Heart left ventricle (tissue), 16 donors: ENCODE data around the gene RBPMS2. TPM values are rescaled to one million over a fixed set of nuclear protein-coding genes. Genes with fewer than 3 reads are reported as not detected.
"Not testable (repeated sequence)": the region's sequence is repeated elsewhere in the genome, so short reads cannot be mapped to it uniquely, and the experiment has no call there.

Experiments
- ATAC-seq, 4 donors: fragments of 200-7000 bp; cut with Tn5 transposase; one replicate each; pipeline ENCODE4 v1.9.1; 2020 to 2022; ENCODE audit warnings: moderate library complexity in 4 of 4, mild to moderate bottlenecking in 3 of 4, moderate number of reproducible peaks in 1 of 4
- DNase-seq, 5 donors: peaks; one replicate each; pipeline ENCODE4 v3.0.0-alpha.2; 2020
- H3K27ac ChIP-seq, 12 donors: fragments of 200-600 bp; sonication (generic) in 4 of 12; one replicate each; pipeline versions ENCODE4 v1.5.0 to v1.8.0; 2016 to 2022; ENCODE audit warnings: mild to moderate bottlenecking in 2 of 12
- H3K27me3 ChIP-seq, 9 donors: fragments of 200-600 bp; sonication (generic) in 2 of 9; one replicate each; pipeline versions ENCODE4 v1.5.1 to v1.8.0; 2016 to 2022; ENCODE audit warnings: mild to moderate bottlenecking in 3 of 9
- H3K36me3 ChIP-seq, 9 donors: fragments of 200-600 bp; sonication (generic) in 2 of 9; one replicate each; pipeline versions ENCODE4 v1.5.0 to v1.8.0; 2018 to 2022; ENCODE audit warnings: mild to moderate bottlenecking in 2 of 9
- H3K4me1 ChIP-seq, 12 donors: fragments of 200-600 bp; sonication (generic) in 4 of 12; one replicate each; pipeline versions ENCODE4 v1.5.0 to v1.8.0; 2016 to 2022; ENCODE audit warnings: mild to moderate bottlenecking in 3 of 12
- H3K4me3 ChIP-seq, 12 donors: fragments of 200-600 bp; sonication (generic) in 4 of 12; one replicate each; pipeline versions ENCODE4 v1.5.0 to v1.8.0; 2017 to 2022; ENCODE audit warnings: mild to moderate bottlenecking in 9 of 12, moderate library complexity in 4 of 12
- H3K9me3 ChIP-seq, 12 donors: fragments of 200-600 bp; sonication (generic) in 4 of 12; one replicate each; pipeline versions ENCODE4 v1.5.0 to v1.8.0; 2016 to 2022; ENCODE audit warnings: mild to moderate bottlenecking in 1 of 12
- POLR2A ChIP-seq, 2 donors: fragments of 450-650 bp; IDR thresholded peaks; one replicate each; pipeline ENCODE4 v1.6.1; 2017; ENCODE audit warnings: antibody characterized with exemption in 2 of 2, mild to moderate bottlenecking in 2 of 2, moderate library complexity in 2 of 2
- WGBS, 4 donors: extraction: QIAGEN DNeasy Blood & Tissue Kit in 2 of 4; methylation state at CpG; one replicate each; pipeline versions ENCODE4 v1.1.5 to v1.1.7; 2013 to 2018; 5-methylcytosine and 5-hydroxymethylcytosine counted together
- intact Hi-C, 10 donors: fragments of 100-400 bp; cut with DNase I; formaldehyde crosslinking; loops; one replicate each; pipeline versions ENCODE4 v1.11.1 to v1.14.2; 2022
- long read RNA-seq, 3 donors: library from polyadenylated mRNA; unstranded; transcript quantifications; one replicate each; pipeline ENCODE4 v2.0.0, GENCODE V29; 2020 to 2021
- polyA plus RNA-seq, 2 donors: library from polyadenylated mRNA; stranded (reverse); fragments of 200-250 nt; gene quantifications; one replicate each; pipeline ENCODE4 v1.2.3, GENCODE V29; 2013
- total RNA-seq, 9 donors: library from RNA; depleted of rRNA in 2 of 9; stranded (reverse); fragments of >200 nt in 2 of 9; fragmentation: NEBNext Ultra II Directional in 3 of 9; extraction: Animal tissue kit (Norgen Biotek cat#: 25700) in 3 of 9; gene quantifications; one replicate each; pipeline versions ENCODE4 v1.1.0 to v1.2.4, GENCODE V29; 2016 to 2023
- TF ChIP-seq, protein P1 (sequence below), 12 donors: fragments of 200-600 bp; sonication (generic) in 4 of 12; IDR thresholded peaks; one replicate each; pipeline versions ENCODE4 v1.5.0 to v1.8.0; 2018 to 2022; ENCODE audit warnings: antibody characterized with exemption in 12 of 12, mild to moderate bottlenecking in 5 of 12
- donor health status: ischemic (EF 13 %, LVEDD 7.1; RV severe dilation, severe dysfunction).
- donor health status: healthy with polysubstance abuse.
- donor health status: DM: no; HTN: yes; CAD: no.
- donor health status: DM: no; HTN: no; CAD: no.
- donor health status: ischemic (EF 25% LVEDD 6.9; RV normal size, moderate dysfunction).
- donor health status: ischemic (EF 25% LVEDD 5.7; RV mildly dilated, moderate dysfunction).
- donor health status: healthy.
- donor health status: DM: yes; HTN: yes; CAD: no.
- donor health status: ischemic (EF 35%, LVEDD 5.7; RV mildly dilated, moderate dysfunction).
- donor health status: nonischemic (EF 11% LVEDD 7.7; RV severe dilation, severe dysfunction).
- donor health status: DM: yes; HTN: yes; CAD: no.
- donor health status: PGD.
- donor health status: ischemic (EF 29% LVEDD 5.4; RV normal size, mild dysfunction).
- donor health status: nonischemic (EF 23%, LVEDD 6.1; RV moderate dilation, normal function).

Gene RBPMS2
- total RNA-seq (100 to 1,000 TPM in 7 of 9 donors, 10 to 100 TPM in 2; 49.8 to 530 (median 189) TPM), polyA plus RNA-seq (100 to 1,000 TPM; 238 to 408 TPM)
- long read RNA-seq, donor 1, transcript RBPMS2-201 (8 exons, 2,008 nt) = major isoform, 27 of 91 reads
- long read RNA-seq, donor 1, partial matches to known transcripts = 19 of 91 reads
- long read RNA-seq, donor 1, other reads (novel, unspliced or antisense) = 44 of 91 reads
- long read RNA-seq, donor 2, transcript RBPMS2-201 (8 exons, 2,008 nt) = major isoform, 10 of 156 reads
- long read RNA-seq, donor 2, partial matches to known transcripts = 137 of 156 reads
- long read RNA-seq, donor 2, other reads (novel, unspliced or antisense) = 9 of 156 reads
- long read RNA-seq, donor 3, transcript RBPMS2-201 (8 exons, 2,008 nt) = major isoform, 47 of 192 reads
- long read RNA-seq, donor 3, partial matches to known transcripts = 135 of 192 reads
- long read RNA-seq, donor 3, other reads (novel, unspliced or antisense) = 10 of 192 reads

DNA sequence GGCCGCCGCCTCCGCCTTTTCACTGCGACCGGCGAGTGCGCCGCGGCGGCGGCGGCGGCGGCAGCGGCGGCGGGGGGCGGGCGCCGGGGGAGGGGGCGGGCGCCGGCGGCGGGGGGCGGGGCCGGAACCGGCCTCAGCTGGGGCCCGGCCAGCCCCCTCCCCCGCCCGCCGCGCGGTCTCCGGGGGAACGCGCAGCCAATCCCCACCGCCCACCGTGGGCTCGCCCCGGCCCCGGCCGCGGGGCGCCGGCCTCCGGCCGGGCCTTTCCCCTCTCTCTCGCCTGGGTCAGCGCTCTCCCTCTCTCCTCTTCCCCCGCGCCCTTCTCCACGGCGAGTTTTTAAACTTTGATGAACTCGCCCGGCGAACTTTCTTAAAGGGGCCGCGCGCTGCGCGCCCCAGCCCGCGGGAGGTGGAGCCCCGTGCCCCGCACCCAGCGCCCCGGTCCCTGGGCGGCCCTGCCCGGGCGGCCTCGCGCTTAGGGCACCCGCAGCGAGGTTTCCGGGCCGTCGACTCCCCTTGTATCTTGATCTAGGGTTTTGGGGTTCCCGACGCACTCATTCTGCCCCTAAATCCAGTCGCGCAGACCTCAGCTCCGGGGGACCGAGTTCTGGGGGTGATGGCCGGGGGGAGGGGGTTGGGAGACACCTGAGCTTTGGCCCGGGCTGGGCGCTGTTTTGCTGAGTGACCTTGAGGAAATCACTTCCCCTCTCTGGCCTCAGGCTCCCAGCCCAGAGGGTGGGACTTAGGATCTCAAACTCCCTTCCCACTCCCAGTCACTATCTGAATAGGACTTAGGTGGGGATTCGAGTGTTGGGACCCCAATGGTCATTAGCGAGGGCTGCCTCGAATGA lies at the start of gene RBPMS2:
TSS of gene RBPMS2 (minus strand) at position 39 of the 851 bp plus-strand sequence. CDS start 270 bp downstream, outside the sequence.
- Histone ChIP-seq H3K4me3 (peak within 1 kb of the TSS; percentile 44 to 97 (median 74)), H3K36me3 (no peaks in the 10 kb centered on the region), H3K27me3 (peaks cover 0 to 27% (median 0%) of the 10 kb centered on the region in 9 donors), H3K27ac (peak within 1 kb of the TSS; percentile 82 to 98 (median 92)), H3K4me1 (peaks cover 0 to 40% (median 8%) of the 10 kb centered on the region in 12 donors), H3K9me3 (no peaks in the 10 kb centered on the region)
- ATAC-seq (peak in 3 of 4 donors; percentile 60 to 70 (median 67)), DNase-seq (peak; percentile 57 to 75 (median 62))
- intact Hi-C loops = loop anchor here in 2 of 10 donors (2.0 kb wide), 3 partner anchors 27 to 35 kb away; no protein-coding TSS in a partner anchor
- no peak for TF ChIP-seq POLR2A (IDR thresholded peaks at IDR 0.05)
- TF ChIP-seq, protein P1, sequence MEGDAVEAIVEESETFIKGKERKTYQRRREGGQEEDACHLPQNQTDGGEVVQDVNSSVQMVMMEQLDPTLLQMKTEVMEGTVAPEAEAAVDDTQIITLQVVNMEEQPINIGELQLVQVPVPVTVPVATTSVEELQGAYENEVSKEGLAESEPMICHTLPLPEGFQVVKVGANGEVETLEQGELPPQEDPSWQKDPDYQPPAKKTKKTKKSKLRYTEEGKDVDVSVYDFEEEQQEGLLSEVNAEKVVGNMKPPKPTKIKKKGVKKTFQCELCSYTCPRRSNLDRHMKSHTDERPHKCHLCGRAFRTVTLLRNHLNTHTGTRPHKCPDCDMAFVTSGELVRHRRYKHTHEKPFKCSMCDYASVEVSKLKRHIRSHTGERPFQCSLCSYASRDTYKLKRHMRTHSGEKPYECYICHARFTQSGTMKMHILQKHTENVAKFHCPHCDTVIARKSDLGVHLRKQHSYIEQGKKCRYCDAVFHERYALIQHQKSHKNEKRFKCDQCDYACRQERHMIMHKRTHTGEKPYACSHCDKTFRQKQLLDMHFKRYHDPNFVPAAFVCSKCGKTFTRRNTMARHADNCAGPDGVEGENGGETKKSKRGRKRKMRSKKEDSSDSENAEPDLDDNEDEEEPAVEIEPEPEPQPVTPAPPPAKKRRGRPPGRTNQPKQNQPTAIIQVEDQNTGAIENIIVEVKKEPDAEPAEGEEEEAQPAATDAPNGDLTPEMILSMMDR (IDR thresholded peaks at IDR 0.05) = no peak
- WGBS, 4 donors = 1 to 2% (median 1%) methylated on average over 42 to 73 of the region's 90 CpGs

GRCh38 chr15:64824929-64825430 lies 49.6 kb upstream of the RBPMS2 start:
- Histone ChIP-seq H3K9me3 (no peaks in the 10 kb centered on the region), H3K4me3 (peak overlapping the region; percentile 6 to 65 (median 51)), H3K36me3 (no peaks in the 10 kb centered on the region), H3K27ac (peak overlapping the region in 3 of 12 donors; percentile 74 to 80 (median 76)), H3K4me1 (peaks cover 3 to 31% (median 22%) of the 10 kb centered on the region in 12 donors), H3K27me3 (peaks cover 0 to 10% (median 0%) of the 10 kb centered on the region in 9 donors)
- DNase-seq (no peak), ATAC-seq (peak in 1 of 4 donors; percentile 3)
- no peak for TF ChIP-seq POLR2A (IDR thresholded peaks at IDR 0.05)
- TF ChIP-seq, protein P1 (IDR thresholded peaks at IDR 0.05) = no peak
- intact Hi-C loops = loop anchor here in 1 of 10 donors (5.0 kb wide), 1 partner anchor 82 kb away; no protein-coding TSS in a partner anchor
- WGBS, 4 donors = 1 to 3% (median 2%) methylated on average over 14 to 17 of the region's 17 CpGs

DNA sequence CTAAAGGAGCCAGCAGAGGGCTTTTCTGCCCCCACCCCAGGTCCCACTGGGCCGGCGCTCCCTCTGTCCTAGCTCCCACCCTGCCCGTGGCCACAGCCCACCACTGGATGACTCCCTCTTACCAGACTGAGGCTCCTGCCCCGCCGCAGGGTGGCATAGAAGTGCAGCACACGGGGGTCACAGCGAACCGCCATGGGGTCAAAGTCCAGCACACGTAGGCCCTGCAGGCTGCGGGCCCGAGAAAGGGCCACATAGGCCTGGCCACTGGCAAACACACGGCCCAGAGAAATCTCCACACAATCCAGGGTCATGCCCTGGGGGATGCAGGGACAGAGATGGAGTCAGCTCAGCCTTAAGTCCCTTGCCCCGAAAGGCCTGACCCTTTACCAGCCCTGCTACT lies 41.1 kb upstream of the RBPMS2 start:
- DNase-seq = no peak
- no peak for ATAC-seq
- H3K27ac ChIP-seq = no peak overlapping the region
- no peaks in the 10 kb centered on the region for H3K9me3 ChIP-seq
- H3K4me3 ChIP-seq = no peak overlapping the region
- H3K36me3 ChIP-seq = no peaks in the 10 kb centered on the region
- WGBS, 4 donors = 87 to 98% (median 96%) methylated on average over 10 to 13 of the region's 13 CpGs
- peaks cover 0 to 7% (median 0%) of the 10 kb centered on the region in 12 donors for H3K4me1 ChIP-seq
- H3K27me3 ChIP-seq = no peaks in the 10 kb centered on the region
- intact Hi-C loops = loop anchor here in 2 of 10 donors (10.0 kb wide), 2 partner anchors 88 to 132 kb away; no protein-coding TSS in a partner anchor
- TF ChIP-seq POLR2A (IDR thresholded peaks at IDR 0.05) = no peak
- TF ChIP-seq, protein P1 (IDR thresholded peaks at IDR 0.05) = no peak

- H3K27me3 ChIP-seq, H3K4me3 ChIP-seq, H3K9me3 ChIP-seq, H3K4me1 ChIP-seq, ATAC-seq, H3K27ac ChIP-seq, DNase-seq, H3K36me3 ChIP-seq: not testable (repeated sequence)
- 77 to 92% (median 89%) methylated on average over 4 of the region's 4 CpGs for WGBS, 4 donors
- intact Hi-C loops = loop anchor here in 8 of 10 donors (5.0 to 10.0 kb wide), 7 partner anchors 43 to 133 kb away; no protein-coding TSS in a partner anchor
Measured at GRCh38 chr15:64814965-64815364, 39.6 kb upstream of the RBPMS2 start.

DNA sequence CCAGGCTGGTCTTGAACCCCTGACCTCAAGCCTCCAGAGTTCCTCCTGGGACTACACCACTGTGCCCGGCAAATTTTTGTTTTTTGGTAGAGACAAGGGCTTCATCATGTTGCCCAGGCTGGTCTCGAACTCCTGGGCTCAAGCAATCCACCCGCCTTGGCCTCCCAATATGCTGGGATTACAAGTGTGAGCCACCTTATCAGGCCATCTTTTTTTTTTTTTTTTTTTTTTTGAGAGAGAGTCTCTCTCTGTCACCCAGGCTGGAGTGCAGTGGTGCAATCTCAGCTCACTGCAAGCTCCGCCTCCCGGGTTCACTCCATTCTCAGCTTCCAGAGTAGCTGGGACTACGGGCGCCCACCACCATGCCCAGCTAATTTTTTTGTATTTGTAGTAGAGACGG lies 38.9 kb upstream of the RBPMS2 start:
- not testable (repeated sequence) for H3K36me3 ChIP-seq, H3K9me3 ChIP-seq, DNase-seq, H3K27ac ChIP-seq, ATAC-seq, H3K4me3 ChIP-seq, H3K27me3 ChIP-seq
- intact Hi-C loops = loop anchor here in 8 of 10 donors (5.0 to 10.0 kb wide), 7 partner anchors 42 to 132 kb away; no protein-coding TSS in a partner anchor
- 94 to 99% (median 96%) methylated on average over 8 of the region's 8 CpGs for whole genome bisulfite sequencing, 4 donors
- H3K4me1 ChIP-seq = peaks cover 0 to 10% (median 0%) of the 10 kb centered on the region in 12 donors
